HepG2 (cell line): ENCODE results near the gene TRIM37. TPM values are rescaled to one million over a fixed set of nuclear protein-coding genes. Genes with fewer than 3 reads are reported as not detected.

Source experiments
- ATAC-seq: fragments of 200-7000 bp; cut with Tn5 transposase; 3 replicates; pipeline ENCODE4 v1.9.1; 2020; ENCODE audit warnings: mild to moderate bottlenecking, moderate library complexity
- BruUV-seq: library from RNA; stranded (reverse); fragments of 400-500 nt; replicated peaks from 2 replicates; lab custom pipeline; 2021; lab: Mats Ljungman, UMichigan
- CTCF ChIA-PET: fragments of 300-600 bp; formaldehyde crosslinking; extraction: SDS; loops from one replicate; lab custom pipeline; 2021; ENCODE audit warnings: low total read pairs, inconsistent platforms, low intra/inter-chr PET ratio; lab: Yijun Ruan, JAX
- POLR2A ChIA-PET: fragments of 350-600 bp; sonication (Branson Sonifier 250); formaldehyde crosslinking; loops from one replicate; lab custom pipeline; 2020; ENCODE audit warnings: antibody characterized with exemption, inconsistent platforms; lab: Yijun Ruan, JAX
- DNase-seq: peaks from one replicate; pipeline ENCODE4 v3.0.0-alpha.2; 2015; ENCODE audit warnings: low spot score
- FAIRE-seq: peaks from 3 replicates; lab custom pipeline; 2011; peaks lifted over from hg19 to GRCh38; lab: Jason Lieb, UNC
- H2AFZ ChIP-seq: one replicate; pipeline ENCODE4 v1.6.1; 2011; ENCODE audit warnings: low read length, inconsistent platforms
- H3K27ac ChIP-seq: fragments of 300-600 bp; 3 replicates; pipeline ENCODE4 v1.8.0; 2011; ENCODE audit warnings: mixed run types, mild to moderate bottlenecking, mixed read lengths, low read length, inconsistent platforms; ENCODE audit not compliant: insufficient read depth; ENCODE audit errors: extremely low read length
- H3K27me3 ChIP-seq, 2 experiments: fragments of 200-600 bp in 1 of 2; 2 replicates in 1 of 2; 3 replicates in 1 of 2; pipeline versions ENCODE4 v1.6.0 to v1.8.0; 2011; ENCODE audit warnings: low read length in 2 of 2, mild to moderate bottlenecking in 2 of 2, moderate library complexity in 2 of 2, inconsistent platforms in 1 of 2; ENCODE audit not compliant: insufficient read depth in 2 of 2, control insufficient read depth in 1 of 2
- H3K36me3 ChIP-seq, 2 experiments: fragments of 200-600 bp in 1 of 2; replicated peaks in 1 of 2; 2 replicates in 1 of 2; 3 replicates in 1 of 2; pipeline versions ENCODE4 v1.5.1 to v1.8.0; 2011; ENCODE audit warnings: low read length in 2 of 2, inconsistent platforms in 1 of 2; ENCODE audit not compliant: insufficient read depth in 2 of 2, control insufficient read depth in 1 of 2
- H3K4me1 ChIP-seq: 2 replicates; pipeline ENCODE4 v1.5.1; 2012; ENCODE audit warnings: low read length, inconsistent platforms; ENCODE audit not compliant: insufficient read depth
- H3K4me2 ChIP-seq: 2 replicates; pipeline ENCODE4 v1.6.0; 2011; ENCODE audit warnings: low read depth, low read length, inconsistent platforms
- H3K4me3 ChIP-seq, 3 experiments: fragments of 200-600 bp in 1 of 3; sonication (generic), shearing (Covaris generic) in 1 of 3; replicated peaks in 1 of 3; 2 replicates each; pipeline ENCODE4 v1.5.1; 2011 to 2016; ENCODE audit warnings: low read length in 3 of 3, inconsistent platforms in 2 of 3, low read depth in 2 of 3, mild to moderate bottlenecking in 2 of 3, control low read depth in 1 of 3, mixed read lengths in 1 of 3; ENCODE audit not compliant: insufficient read depth in 1 of 3
- H3K79me2 ChIP-seq: one replicate; pipeline ENCODE4 v1.6.1; 2011; ENCODE audit warnings: low read length, inconsistent platforms; ENCODE audit not compliant: insufficient read depth
- H3K9ac ChIP-seq: 2 replicates; pipeline ENCODE4 v1.6.0; 2011; ENCODE audit warnings: mild to moderate bottlenecking, low read depth, low read length, inconsistent platforms; ENCODE audit not compliant: insufficient read depth
- H3K9me3 ChIP-seq: 2 replicates; pipeline ENCODE4 v1.5.1; 2012; ENCODE audit warnings: mild to moderate bottlenecking, low read length
- H4K20me1 ChIP-seq: 2 replicates; pipeline ENCODE4 v1.6.0; 2011; ENCODE audit warnings: inconsistent platforms, mild to moderate bottlenecking, low read length, moderate library complexity; ENCODE audit not compliant: insufficient read depth
- WGBS: methylation state at CpG from one replicate; pipeline ENCODE4 v1.1.6; 2017; ENCODE audit warnings: low lambda C conversion rate; 5-methylcytosine and 5-hydroxymethylcytosine counted together
- in situ Hi-C: cut with HindIII; loops from 2 replicates; pipeline ENCODE4 v1.10.0; 2017; ENCODE audit warnings: low pct_unique_long_range_greater_than_20kb; ENCODE audit not compliant: extremely low pct_ligation_motif_present
- intact Hi-C: fragments of 100-400 bp; cut with micrococcal nuclease; formaldehyde crosslinking; loops from one replicate; pipeline ENCODE4 v1.10.0; 2022; ENCODE audit not compliant: unreplicated experiment
- polyA plus RNA-seq, 8 experiments: library from polyadenylated mRNA; depleted of rRNA in 3 of 8; stranded (reverse) in 7 of 8; unstranded in 1 of 8; fragments of >200 nt; fragmentation: Illumina TruSeq in 4 of 8; extraction: Trizol in 4 of 8; gene quantifications; 2 replicates each; pipeline versions ENCODE4 v1.2.1 to v1.2.3, GENCODE V29; 2011 to 2016; ENCODE audit warnings: low read depth in 4 of 8, missing spikeins in 1 of 8, mixed read lengths in 1 of 8; ENCODE audit not compliant: insufficient read depth in 1 of 8
- total RNA-seq, 5 experiments: library from RNA; depleted of rRNA; stranded (reverse); fragments of >200 nt; fragmentation: Illumina TruSeq; extraction: Trizol; gene quantifications; 2 replicates each; pipeline ENCODE4 v1.2.3, GENCODE V29; 2016; ENCODE audit warnings: low read depth in 1 of 5
- TF ChIP-seq, protein P1 (sequence below), 2 experiments: fragments of 450-650 bp in 1 of 2; sonication (generic) in 1 of 2; formaldehyde crosslinking in 1 of 2; IDR thresholded peaks; 2 replicates each; pipeline versions ENCODE4 v1.6.1 to v1.8.0; 2016 to 2022; ENCODE audit warnings: antibody characterized with exemption in 1 of 2, mild to moderate bottlenecking in 1 of 2, missing genetic modification reagents in 1 of 2

Gene TRIM37
- total and polyA plus RNA-seq, 2 of the 13 experiments (the other 11 are each of a cell fraction or from before 2014, with no cell fraction given) = 12.4 to 39.1 TPM

DNA sequence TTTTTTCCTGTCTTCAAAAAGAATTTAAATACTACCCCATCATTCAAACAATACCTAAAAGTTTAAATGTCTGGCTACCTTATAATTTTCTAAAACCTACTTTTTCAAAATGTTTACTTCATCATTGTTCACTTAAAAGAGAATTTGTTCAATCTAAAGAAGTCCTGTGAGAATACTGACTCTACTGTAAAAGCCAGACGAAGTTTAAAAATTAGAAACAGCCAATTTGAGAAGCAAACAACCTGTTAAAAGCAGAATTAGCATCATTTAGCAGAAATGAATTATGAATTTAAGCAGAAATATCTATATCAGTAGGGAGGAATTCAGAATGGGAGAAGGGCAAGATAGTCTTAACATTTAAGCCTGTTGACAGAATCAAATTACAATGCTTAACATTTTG lies 46.2 kb upstream of the TRIM37 start:
- Histone ChIP-seq H3K9ac (peak overlapping the region; percentile 90), H3K27ac (peak overlapping the region; percentile 95), H4K20me1 (no peaks in the 10 kb centered on the region; the same call in 1 of the 2 replicates), H3K79me2 (peaks cover 88% of the 10 kb centered on the region), H3K4me1 (peaks cover 59% of the 10 kb centered on the region), H3K9me3 (no peaks in the 10 kb centered on the region), H3K27me3 (no peaks in the 10 kb centered on the region; a peak in 1 of 5 replicates), H3K4me2 (peak overlapping the region; percentile 79), H2AFZ (no peak overlapping the region), H3K36me3 (peaks cover 0 to 5% of the 10 kb centered on the region in 2 experiments; a peak in 1 of 5 replicates), H3K4me3 (peak overlapping the region; percentile 83 to 90 (median 89); a peak in 5 of 6 replicates)
- intact Hi-C loops (no loop called here), in situ Hi-C loops (no loop called here)
- no peak for FAIRE-seq
- no peak for ATAC-seq
- no peak for DNase-seq
- BruUV-seq = no TSS peak
- TF ChIP-seq, protein P1, sequence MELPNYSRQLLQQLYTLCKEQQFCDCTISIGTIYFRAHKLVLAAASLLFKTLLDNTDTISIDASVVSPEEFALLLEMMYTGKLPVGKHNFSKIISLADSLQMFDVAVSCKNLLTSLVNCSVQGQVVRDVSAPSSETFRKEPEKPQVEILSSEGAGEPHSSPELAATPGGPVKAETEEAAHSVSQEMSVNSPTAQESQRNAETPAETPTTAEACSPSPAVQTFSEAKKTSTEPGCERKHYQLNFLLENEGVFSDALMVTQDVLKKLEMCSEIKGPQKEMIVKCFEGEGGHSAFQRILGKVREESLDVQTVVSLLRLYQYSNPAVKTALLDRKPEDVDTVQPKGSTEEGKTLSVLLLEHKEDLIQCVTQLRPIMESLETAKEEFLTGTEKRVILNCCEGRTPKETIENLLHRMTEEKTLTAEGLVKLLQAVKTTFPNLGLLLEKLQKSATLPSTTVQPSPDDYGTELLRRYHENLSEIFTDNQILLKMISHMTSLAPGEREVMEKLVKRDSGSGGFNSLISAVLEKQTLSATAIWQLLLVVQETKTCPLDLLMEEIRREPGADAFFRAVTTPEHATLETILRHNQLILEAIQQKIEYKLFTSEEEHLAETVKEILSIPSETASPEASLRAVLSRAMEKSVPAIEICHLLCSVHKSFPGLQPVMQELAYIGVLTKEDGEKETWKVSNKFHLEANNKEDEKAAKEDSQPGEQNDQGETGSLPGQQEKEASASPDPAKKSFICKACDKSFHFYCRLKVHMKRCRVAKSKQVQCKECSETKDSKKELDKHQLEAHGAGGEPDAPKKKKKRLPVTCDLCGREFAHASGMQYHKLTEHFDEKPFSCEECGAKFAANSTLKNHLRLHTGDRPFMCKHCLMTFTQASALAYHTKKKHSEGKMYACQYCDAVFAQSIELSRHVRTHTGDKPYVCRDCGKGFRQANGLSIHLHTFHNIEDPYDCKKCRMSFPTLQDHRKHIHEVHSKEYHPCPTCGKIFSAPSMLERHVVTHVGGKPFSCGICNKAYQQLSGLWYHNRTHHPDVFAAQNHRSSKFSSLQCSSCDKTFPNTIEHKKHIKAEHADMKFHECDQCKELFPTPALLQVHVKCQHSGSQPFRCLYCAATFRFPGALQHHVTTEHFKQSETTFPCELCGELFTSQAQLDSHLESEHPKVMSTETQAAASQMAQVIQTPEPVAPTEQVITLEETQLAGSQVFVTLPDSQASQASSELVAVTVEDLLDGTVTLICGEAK (IDR thresholded peaks at IDR 0.05) = no peak
- TF ChIP-seq, protein P1 (CRISPR knock-in tag; IDR thresholded peaks at IDR 0.05) = no peak
- 31% methylated on average over 1 of the region's 1 CpG for WGBS
- POLR2A ChIA-PET = no interaction called here
- CTCF ChIA-PET = no interaction called here
